HG03521 (cell line): ENCODE results near the gene E2F3.

Experiments used
- ATAC-seq: cut with Tn5 transposase; IDR thresholded peaks from one replicate; pipeline ENCODE4 v1.9.1; 2021; ENCODE audit warnings: mild to moderate bottlenecking, moderate library complexity; ENCODE audit not compliant: unreplicated experiment

The E2F3 gene

DNA sequence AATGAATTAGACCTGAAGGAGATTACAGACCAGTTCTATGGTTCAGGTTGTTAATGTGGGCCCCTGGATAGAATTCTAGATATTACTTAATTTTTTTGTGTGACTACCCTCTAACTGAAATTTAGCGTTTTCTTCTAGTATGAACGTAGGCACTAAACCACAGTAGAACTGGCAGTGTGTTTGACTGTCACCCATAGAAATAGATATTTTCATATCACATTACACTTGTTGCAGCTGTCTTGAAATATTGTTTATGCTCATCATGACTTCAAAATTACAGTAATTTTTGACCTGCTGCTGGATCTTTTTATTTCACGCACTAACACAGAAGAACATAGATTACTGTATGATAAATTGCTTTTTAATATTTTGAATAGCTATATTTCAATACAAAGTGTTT, 31.6 kb downstream of the E2F3 start:
- no peak for ATAC-seq

DNA sequence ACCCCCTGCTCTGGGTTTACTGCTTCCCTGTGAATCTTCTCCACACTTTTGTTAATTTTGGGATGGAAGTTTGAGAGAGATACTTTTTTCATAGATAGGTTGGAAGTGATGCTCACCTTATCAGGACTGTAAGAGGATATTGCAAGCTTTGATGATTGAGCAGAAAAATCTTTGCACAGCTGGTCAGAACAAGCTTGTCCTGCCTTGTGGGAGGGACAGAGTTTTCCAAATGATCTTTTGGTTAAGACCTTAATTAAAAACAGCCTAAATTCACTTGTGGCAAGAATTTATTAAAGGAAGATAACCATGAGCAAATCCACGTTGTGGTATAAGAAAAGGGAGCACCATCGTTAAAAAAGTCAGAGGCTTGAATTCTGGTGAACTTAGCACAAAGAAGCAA, 32.2 kb downstream of the E2F3 start:
- ATAC-seq: no peak

DNA sequence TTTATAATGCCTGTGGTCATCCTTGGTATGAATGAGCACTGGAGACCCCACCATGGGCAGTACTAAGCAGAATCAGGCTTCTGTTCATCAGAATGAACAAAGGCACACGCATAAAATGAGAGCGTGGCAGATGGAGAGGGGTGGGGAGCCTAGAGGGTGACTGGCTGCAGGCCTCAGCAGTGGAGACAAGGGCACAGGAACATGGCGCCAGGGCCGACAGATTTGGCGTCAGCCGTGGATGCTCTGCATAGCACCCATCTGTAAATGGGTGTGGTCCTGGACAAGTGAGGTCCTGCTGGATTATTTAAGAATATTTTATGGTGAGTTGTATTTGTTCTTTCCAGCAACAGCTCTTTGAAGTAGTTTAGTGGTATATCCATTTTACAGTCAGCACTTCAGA, 33.1 kb downstream of the E2F3 start:
- ATAC-seq: no peak

DNA sequence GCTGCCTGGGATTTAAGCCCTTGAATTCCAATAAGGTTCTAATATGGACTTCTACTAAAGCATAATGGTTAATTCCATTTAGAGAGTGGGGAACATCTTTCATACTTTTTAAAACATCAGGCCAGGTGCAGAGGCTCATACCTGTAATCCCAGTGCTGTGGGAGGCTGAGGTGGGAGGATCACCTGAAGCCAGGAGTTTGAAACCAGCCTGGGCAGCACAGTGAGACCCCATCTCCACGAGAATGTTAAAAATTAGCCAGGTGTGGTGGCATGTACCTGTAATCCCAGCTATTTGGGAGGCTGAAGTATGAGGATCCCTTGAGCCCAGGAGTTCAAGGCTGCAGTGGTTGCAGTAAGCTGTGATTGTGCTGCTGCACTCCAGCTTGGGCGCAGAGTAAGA, 35.0 kb downstream of the E2F3 start:
- ATAC-seq: no peak

DNA sequence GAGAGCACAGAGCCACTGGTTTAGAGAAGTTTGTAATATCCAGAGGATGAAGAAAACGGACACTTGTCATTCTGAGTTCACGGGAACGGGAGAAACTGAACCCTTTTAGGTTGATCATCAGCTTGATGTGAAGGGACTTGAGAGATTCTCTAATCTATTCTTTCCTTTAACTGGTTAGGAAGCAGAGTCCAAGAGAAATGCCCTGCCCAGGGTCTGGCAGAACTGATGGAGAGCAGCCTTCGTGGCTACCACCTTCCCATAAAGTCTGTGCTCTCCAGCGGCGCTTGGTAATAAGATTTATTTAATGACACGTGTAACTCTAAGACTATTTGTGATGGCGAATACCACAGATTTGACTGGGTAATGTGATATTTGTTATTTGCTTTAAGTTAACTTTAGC, 36.0 kb downstream of the E2F3 start:
- ATAC-seq: no peak

DNA sequence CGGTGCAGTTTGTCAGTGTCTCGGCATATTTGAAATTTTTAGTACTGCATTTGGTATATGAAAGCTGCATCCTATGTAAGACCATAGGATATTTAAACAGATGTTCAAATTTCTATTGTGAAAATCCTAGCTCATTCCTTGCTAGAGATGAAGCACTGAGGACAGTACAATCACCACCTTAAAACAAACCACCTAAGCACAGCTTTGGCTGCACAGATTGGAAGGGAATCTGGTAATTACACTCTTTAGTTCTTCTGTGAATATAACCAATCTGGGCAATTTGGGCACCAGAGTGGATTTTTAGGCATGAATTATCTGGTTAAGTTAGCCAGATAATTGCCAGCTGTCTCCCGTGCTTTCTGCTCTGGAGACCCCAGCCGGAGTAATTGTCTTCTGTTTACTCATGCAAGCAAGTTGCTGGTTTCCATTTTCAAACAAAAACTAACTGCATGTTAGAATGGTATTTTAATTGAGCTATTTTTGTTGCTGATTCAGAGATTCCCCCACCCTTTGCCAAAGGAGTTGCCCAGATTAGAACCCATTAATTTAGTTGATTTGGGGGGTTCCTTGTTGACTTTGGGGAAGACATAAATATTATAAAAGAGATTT, 36.9 kb downstream of the E2F3 start:
- ATAC-seq: no peak

DNA sequence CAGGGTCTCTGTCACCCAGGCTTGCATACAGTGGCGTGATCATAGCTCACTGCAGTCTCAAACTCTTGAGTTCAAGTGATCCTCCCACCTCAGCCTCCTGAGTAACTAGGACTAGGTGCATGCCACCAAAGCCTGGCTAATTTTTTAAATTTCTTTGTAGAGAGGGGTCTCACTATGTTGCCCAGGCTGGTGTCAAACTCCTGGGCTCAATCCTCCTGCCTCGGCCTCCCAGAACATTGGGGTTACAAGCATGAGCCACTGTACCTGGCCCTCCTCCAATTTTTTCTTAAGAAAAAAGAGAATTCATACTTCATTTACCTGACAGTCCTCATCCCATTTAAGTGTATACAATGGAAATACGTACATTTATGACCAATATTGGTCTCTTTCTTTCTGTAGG, 37.9 kb downstream of the E2F3 start:
- ATAC-seq: no peak

DNA sequence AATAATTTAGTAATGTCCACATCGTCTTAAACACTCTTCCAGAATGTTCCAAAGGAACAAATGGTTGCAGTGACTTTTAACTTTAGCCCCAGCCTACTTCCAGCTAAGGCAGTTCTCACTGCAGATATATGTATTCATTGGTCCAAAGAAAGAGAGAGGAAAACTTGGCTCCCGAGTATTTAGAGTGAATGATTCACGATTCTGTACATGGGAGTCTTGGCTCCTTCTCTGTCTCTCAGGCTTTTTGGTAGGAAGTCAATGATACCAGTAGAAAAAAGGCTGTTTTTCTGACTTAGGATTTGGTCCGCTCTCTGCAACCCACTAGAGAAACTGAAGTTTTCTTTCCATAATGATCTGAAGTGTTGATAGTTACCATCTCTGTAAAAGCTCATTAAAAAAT, 38.6 kb downstream of the E2F3 start:
- no peak for ATAC-seq

DNA sequence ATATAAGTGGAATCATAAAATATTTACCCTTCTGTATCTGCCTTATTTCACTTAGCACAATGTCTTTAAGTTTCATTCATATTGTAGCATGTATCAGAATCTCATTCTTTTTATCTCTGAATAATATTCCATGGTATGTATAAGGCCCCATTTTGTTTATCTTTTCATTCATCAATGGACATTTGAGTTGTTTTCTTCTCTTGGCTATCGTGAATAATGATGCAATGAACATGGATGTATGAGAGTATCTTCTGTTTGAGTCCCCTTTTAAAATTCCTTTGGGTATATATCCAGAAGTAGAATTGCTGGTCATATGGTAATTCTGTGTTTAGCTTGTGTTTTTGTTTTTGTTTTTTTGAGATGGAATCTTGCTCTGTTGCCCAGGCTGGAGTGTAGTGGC, 39.6 kb downstream of the E2F3 start:
- no peak for ATAC-seq

DNA sequence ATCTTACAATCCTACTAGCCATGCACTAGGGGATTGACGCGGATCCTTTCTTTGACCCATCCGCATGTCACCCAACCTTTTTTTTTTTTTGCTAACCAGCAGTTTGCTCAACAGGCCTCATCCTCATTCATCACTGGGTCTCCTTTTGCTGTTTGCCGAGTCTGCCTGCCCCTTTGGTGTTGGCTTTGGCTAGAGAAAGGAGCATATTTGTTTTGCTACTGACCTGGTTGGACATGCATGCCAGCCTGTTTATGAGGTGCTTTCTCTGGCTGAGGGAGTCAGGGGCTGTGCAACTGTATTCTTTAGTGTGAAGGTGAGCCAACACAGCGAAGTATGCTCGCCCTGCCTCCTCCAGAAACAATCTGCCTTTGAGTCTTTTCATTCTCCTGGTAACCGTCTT, 40.2 kb downstream of the E2F3 start:
- ATAC-seq: no peak

DNA sequence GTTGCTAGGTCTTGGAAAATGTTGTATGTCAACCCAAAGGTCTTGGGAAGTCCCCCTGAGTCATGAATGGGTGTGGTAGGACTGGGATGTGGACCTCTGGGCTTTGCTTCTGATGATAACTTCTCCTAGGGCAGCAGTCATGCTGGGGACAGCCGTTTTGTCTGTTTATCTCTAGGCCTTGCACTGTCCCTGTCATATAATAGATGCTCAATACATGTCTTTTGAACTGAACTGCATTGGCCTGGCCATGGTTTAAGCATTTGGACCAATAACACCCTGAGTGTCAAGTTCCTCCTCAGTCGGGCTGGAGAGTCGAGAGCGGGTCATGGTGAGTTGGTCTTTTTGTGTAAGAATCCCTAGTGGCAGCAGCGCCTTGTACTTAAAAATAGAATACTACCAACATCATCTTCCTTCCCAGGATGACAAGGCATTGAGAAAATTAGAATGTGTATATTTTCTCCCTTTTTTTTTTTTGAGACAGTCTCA, 43.1 kb downstream of the E2F3 start:
- no peak for ATAC-seq

DNA sequence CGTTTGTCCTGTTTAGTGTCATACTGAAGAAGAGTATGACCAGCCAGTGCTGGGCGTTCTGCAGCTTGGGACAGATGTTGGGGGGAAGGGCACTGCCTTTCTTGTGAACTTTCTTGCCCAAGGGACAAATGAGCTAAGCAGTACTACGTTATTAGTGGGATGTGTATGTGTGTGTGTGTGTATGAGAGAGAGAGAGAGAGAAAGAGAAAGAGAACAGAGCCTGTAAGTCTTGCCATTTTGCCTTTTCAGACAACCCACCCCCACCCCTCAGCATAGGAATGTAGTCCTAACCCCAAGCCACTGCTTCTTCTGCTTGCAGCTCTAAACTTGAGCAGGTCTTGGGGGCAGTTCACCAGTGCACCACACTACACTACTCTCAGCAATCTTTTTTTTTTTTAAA, 45.5 kb downstream of the E2F3 start:
- no peak for ATAC-seq

DNA sequence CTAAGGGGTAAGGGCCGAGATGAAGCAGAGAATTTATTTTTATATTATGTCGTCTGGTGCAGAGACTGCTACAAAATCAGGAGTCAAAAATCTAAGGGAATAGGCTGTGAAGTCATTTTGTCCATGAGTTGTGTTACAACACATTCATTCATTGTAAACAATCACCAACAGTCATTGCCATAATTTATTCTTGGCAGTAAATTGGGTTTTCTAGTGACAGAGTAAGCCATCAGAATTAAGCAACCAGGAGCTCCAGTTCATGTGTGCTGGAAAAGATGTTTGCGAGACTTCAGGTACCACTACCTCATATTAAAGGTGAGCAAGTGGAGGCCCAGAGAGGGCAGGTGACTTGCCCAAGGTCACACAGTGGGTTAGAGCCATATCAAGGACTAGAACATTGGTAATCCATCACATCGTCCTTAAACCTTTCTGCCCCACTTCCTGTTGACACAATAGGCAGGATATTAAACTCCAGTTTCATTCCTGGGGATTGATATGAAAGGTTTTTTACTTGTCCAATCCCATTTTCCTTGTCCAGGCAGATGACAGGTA, 46.0 kb downstream of the E2F3 start:
- no peak for ATAC-seq

DNA sequence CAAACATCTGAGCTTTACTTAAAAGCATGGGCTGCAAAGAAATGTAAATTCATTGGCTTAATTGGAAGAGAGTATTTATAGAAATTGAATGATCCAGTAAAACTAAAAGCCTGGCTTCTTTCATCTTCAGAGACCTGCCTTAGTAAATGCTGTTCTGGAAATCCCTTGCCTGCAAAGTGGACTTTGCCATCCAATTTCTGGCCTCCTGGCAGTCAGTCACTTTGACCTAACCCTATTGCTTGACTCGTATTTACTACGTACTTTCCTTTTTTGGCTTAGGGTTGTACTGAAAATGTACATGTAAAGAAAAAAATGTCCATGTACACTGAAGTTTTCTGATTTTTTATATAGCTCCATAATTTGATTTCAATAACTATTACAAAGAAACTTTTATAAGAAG, 47.1 kb downstream of the E2F3 start:
- ATAC-seq: no peak

DNA sequence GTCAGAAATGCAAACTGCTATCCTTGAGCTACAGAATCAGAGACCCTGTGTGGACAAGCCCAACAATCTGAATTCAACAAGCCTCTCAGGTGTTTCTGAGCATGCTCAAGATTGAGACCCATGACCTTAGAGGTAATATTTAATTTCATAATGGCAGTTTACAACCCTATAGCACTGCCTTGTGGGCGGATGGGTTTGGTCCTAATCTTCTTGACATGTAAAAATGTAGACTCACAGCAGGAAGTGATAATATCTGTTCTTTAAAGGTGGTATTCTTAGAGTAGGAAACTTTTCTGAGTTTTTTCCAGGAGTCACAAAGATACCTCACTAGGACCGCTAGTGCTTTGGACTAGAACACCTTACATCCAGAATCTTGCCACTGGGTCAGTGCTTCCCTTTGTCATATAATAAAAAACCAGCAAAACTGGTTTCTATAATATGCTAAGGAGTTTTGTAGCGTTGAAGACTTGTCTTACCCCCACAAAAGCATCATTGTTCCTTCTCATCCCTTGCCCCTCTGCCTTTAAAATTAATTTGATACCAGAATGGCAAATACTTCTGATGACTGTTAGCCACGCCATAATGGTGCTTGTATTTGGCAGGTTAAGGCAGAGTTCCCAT, 52.6 kb downstream of the E2F3 start:
- no peak for ATAC-seq

DNA sequence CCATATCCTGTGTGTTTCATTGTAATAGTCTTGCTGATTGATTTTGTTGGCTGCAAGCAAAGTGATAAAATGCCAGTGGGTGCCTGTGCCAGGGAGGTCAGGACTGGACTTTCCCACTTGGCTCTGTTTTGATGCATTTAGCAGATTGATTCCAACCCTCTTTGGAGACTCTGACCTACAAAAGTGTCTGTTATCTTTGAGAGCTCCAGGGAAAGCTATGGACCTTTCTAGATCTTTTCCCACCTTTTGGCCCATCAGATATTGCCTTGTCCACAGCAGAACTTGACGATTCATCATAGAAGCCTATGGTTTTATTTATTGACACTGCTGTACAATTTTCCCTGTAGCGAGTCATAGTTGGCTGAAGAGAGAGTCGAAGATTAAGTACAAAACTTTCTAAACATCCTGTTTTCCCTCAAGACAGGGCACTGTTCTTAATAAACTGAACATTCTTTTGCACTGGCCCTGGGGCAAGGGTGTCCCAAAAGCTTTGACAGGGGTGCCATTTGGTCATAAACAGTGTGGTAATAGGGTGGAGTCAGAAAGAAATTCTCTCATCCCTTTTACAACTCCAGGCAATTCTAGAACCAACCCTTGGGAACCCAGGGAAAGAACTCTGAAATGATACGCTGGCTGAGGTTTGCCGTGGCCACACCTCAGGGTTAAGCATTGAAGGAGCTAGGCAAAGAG, 53.7 kb downstream of the E2F3 start:
- no peak for ATAC-seq

DNA sequence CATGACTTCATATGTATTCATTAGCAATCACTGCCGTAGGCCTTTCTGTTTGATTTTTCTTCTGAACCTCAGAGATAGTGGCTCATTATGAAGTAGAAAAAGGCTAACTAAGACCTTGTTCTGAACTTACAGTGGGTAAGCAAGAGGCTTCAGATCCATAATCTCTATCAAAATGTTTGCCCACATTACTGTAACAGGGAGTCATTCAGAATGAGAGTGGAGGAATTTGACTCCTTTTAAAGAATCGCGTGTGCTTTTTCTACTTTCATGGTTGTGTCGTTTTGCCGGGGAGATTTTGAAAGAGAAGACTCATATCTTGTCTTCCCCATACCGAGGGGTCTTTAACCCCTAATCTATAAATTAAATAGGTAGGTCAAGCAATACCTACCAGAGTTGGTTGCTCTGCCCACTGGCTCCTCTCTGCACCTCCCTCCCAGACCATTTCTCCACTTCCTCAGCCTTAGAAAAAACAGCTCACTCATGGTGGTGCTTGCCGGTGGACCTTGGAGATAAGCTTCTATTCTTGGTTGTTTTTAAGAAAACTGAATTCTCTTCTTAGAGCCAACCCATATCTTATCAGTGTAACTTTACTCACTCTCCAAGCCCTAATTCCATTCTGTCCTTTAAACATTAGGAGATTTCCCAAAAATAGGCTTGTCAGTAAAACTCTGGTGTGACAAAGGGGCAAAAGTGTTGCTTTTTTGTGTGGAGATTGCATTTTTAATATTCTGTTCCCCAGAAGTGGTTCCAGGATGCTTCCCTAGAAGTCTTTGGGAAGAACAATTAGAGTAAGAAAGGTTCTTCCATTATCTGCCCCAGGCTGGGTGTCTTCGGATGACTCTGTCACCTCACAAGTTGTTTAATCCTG, 56.6 kb downstream of the E2F3 start:
- no peak for ATAC-seq

DNA sequence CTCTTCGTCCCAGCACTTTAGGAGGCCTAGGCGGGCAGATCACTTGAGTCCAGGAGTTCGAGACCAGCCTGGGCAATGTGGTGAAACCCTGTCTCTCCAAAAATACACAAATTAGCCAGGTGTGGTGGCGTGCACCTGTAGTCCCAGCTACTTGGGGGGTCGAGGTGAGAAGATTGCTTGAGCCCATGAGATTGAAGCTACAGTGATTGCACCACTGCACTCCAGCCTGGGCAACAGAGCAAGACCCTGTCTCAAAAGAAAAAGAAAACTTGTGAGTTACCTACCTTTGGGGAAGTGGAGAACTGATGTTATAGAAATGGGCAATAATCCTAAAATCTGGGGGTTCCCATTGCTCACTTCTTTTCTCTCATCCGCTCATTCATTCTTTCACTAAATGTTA, 58.0 kb downstream of the E2F3 start:
- ATAC-seq: no peak

DNA sequence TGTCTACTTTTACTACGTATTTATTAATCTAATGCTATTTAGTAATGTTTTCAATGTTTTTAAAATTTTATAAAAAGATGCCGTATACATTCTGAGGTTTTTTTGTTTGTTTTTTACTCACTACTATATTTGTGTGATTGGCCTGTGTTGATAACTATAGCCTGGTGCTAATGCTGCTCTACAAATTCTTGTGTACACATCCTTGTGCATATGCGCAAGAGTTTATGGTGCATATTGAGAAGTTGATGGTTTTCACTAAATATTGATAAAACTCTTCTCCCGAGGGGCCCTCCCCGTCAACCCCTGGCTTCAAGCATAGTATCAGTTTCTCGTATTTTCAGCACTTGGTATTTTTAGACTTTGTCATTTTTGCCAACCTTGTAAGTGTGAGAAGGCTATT, 59.9 kb downstream of the E2F3 start:
- ATAC-seq: no peak

DNA sequence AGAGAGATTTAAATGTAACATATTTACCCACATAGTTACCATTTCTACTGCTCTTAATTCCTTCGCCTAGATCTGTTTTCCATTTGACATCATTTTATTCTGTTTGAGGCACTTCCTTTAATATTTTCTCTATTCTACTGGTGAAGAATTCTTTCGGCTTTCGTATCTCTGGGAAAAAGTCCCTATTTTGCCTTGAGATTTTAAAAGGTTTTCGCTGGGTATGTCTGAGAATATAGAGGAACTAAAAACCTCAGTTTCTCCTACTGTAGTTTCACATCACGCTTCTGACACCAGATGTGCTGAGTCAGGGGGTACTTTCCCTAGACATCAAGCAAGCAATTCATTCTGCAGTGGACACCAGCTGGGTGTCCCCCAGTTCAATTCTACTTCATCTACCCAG, 61.7 kb downstream of the E2F3 start:
- ATAC-seq: peak; percentile 60

DNA sequence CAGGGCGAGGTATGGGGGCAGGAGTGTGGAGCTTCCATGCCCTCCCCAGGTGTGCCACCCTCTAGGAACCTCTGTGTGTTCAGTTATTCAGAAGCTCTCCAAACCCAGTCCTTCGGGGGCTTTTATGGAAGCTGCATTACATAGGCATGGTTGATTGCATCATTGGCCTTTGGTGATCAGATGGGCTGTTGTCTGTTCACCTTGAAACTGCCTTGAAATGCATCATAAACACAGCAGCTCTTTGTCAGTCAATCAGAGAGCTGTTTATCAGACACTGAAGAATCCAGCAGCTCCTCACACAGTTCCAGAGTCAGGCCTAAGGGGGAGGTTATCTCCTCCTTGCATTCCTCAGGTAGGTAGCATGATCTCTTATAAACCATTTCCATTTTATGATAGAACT, 62.4 kb downstream of the E2F3 start:
- no peak for ATAC-seq
